ENCODE results near the gene HHIPL1.

Gene HHIPL1

GRCh38 chr14:99696929-99697328, 52.0 kb downstream of the HHIPL1 start:
- DNase-seq: no peak

- no peak for DNase-seq
Observed at GRCh38 chr14:99698236-99698635, 53.3 kb downstream of the HHIPL1 start.

- DNase-seq: no peak
Observed at GRCh38 chr14:99698642-99699041, 53.7 kb downstream of the HHIPL1 start.

- no peak for DNase-seq
Observed at GRCh38 chr14:99699085-99699760, 54.3 kb downstream of the HHIPL1 start.

- no peak for DNase-seq
Observed at GRCh38 chr14:99699861-99700260, 54.9 kb downstream of the HHIPL1 start.

GRCh38 chr14:99700379-99700778, 55.5 kb downstream of the HHIPL1 start:
- no peak for DNase-seq

GRCh38 chr14:99701260-99701659, 56.3 kb downstream of the HHIPL1 start:
- DNase-seq: no peak

GRCh38 chr14:99702115-99702514, 57.2 kb downstream of the HHIPL1 start:
- no peak for DNase-seq

GRCh38 chr14:99703381-99703780, 58.5 kb downstream of the HHIPL1 start:
- DNase-seq: no peak

- no peak for DNase-seq
Observed at GRCh38 chr14:99704037-99704436, 59.1 kb downstream of the HHIPL1 start.

- no peak for DNase-seq
Observed at GRCh38 chr14:99706107-99706900, 61.4 kb downstream of the HHIPL1 start.

GRCh38 chr14:99707420-99707819, 62.5 kb downstream of the HHIPL1 start:
- no peak for DNase-seq

- DNase-seq: no peak
Observed at GRCh38 chr14:99707921-99708320, 63.0 kb downstream of the HHIPL1 start.

- DNase-seq: no peak
Observed at GRCh38 chr14:99708449-99708848, 63.5 kb downstream of the HHIPL1 start.

- no peak for DNase-seq
Observed at GRCh38 chr14:99713972-99714371, 69.0 kb downstream of the HHIPL1 start.

GRCh38 chr14:99715266-99716000, 70.5 kb downstream of the HHIPL1 start:
- no peak for DNase-seq

GRCh38 chr14:99716091-99716849, 71.3 kb downstream of the HHIPL1 start:
- DNase-seq: no peak

GRCh38 chr14:99716850-99717681, 72.1 kb downstream of the HHIPL1 start:
- DNase-seq: no peak

- DNase-seq: no peak
Observed at GRCh38 chr14:99717682-99718013, 72.7 kb downstream of the HHIPL1 start.

- DNase-seq: no peak
Observed at GRCh38 chr14:99718031-99718810, 73.3 kb downstream of the HHIPL1 start.

GRCh38 chr14:99718811-99719192, 73.9 kb downstream of the HHIPL1 start:
- no peak for DNase-seq

Data from activated CD4-positive, alpha-beta T cell treated with anti-CD3 and anti-CD28 coated beads, Interleukin-2, amount 50 U/mL, for 1 hour (primary cell).